WTC11 (cell line): ENCODE data around the gene FANCD2. TPM values are rescaled to one million over a fixed set of nuclear protein-coding genes. Genes with fewer than 3 reads are reported as not detected.
"Not testable (repeated sequence)": the region's sequence is repeated elsewhere in the genome, so short reads cannot be mapped to it uniquely, and the experiment has no call there.

Source experiments
- ATAC-seq: fragments of 200-7000 bp; cut with Tn5 transposase; 2 replicates; pipeline ENCODE4 v1.10.0; 2021; ENCODE audit warnings: mild to moderate bottlenecking, moderate library complexity
- CTCF ChIA-PET: fragments of 300-600 bp; sonication (Branson Sonifier 250); formaldehyde crosslinking; loops from one replicate; lab custom pipeline; 2021; ENCODE audit warnings: antibody characterized with exemption; lab: Charles Lee
- POLR2A ChIA-PET: fragments of 350-600 bp; sonication (Branson Sonifier 250); formaldehyde crosslinking; loops from one replicate; lab custom pipeline; 2021; ENCODE audit warnings: antibody characterized with exemption; lab: Charles Lee
- DNase-seq: peaks from one replicate; pipeline ENCODE4 v3.0.0; 2021; ENCODE audit warnings: low spot score
- H3K27ac Mint-ChIP-seq: 2 replicates; pipeline ENCODE4 v1.8.0; 2021; ENCODE audit warnings: mixed read lengths
- H3K27me3 Mint-ChIP-seq: 2 replicates; pipeline ENCODE4 v1.8.0; 2021; ENCODE audit warnings: low read depth, mild to moderate bottlenecking, moderate library complexity, mixed read lengths
- H3K36me3 Mint-ChIP-seq: 2 replicates; pipeline ENCODE4 v1.8.0; 2021; ENCODE audit warnings: mixed read lengths
- H3K4me1 Mint-ChIP-seq: 2 replicates; pipeline ENCODE4 v1.8.0; 2022; ENCODE audit warnings: mixed read lengths
- H3K4me3 Mint-ChIP-seq: 2 replicates; pipeline ENCODE4 v1.8.0; 2021; ENCODE audit warnings: mild to moderate bottlenecking, moderate library complexity, mixed read lengths
- H3K9me3 Mint-ChIP-seq: 2 replicates; pipeline ENCODE4 v1.8.0; 2021; ENCODE audit warnings: mixed read lengths
- CREM ChIP-seq: sonication (generic); formaldehyde crosslinking; IDR thresholded peaks from 2 replicates; pipeline ENCODE4 v1.8.1; 2022; ENCODE audit warnings: mild to moderate bottlenecking, missing genetic modification reagents, moderate library complexity
- ELF4 ChIP-seq: sonication (generic); formaldehyde crosslinking; IDR thresholded peaks from 2 replicates; pipeline ENCODE4 v1.8.1; 2022; ENCODE audit warnings: low read depth, mild to moderate bottlenecking, moderate library complexity, missing genetic modification reagents
- GABPB1 ChIP-seq: sonication (generic); formaldehyde crosslinking; IDR thresholded peaks from 2 replicates; pipeline ENCODE4 v1.8.1; 2023; ENCODE audit warnings: mild to moderate bottlenecking, missing genetic modification reagents
- MXD4 ChIP-seq: fragments of 250-450 bp; sonication (Bioruptor Pico); IDR thresholded peaks from 2 replicates; pipeline ENCODE4 v1.8.0; 2021; ENCODE audit warnings: mild to moderate bottlenecking, moderate library complexity, borderline replicate concordance
- NR2C2 ChIP-seq: sonication (generic); formaldehyde crosslinking; IDR thresholded peaks from 2 replicates; pipeline ENCODE4 v1.8.0; 2022; ENCODE audit warnings: mild to moderate bottlenecking, missing genetic modification reagents
- PRRX2 ChIP-seq: fragments of 250-450 bp; sonication (Bioruptor Pico); IDR thresholded peaks from 2 replicates; pipeline ENCODE4 v1.8.0; 2021; ENCODE audit warnings: mild to moderate bottlenecking
- SP1 ChIP-seq: sonication (generic); formaldehyde crosslinking; conservative IDR thresholded peaks from 2 replicates; pipeline ENCODE4 v1.8.1; 2022; ENCODE audit warnings: missing genetic modification reagents
- TEAD1 ChIP-seq: sonication (generic); formaldehyde crosslinking; IDR thresholded peaks from 2 replicates; pipeline ENCODE4 v1.8.0; 2022; ENCODE audit warnings: mild to moderate bottlenecking, missing genetic modification reagents
- ZBTB21 ChIP-seq: sonication (generic); formaldehyde crosslinking; IDR thresholded peaks from 2 replicates; pipeline ENCODE4 v1.8.1; 2023; ENCODE audit warnings: mild to moderate bottlenecking, missing genetic modification reagents, borderline replicate concordance
- ZNF232 ChIP-seq: sonication (generic); formaldehyde crosslinking; IDR thresholded peaks from 2 replicates; pipeline ENCODE4 v1.8.0; 2022; ENCODE audit warnings: mild to moderate bottlenecking, missing genetic modification reagents
- total RNA-seq: library from RNA; stranded (reverse); gene quantifications from 3 replicates; pipeline ENCODE4 v1.2.3, GENCODE V29; 2021
- TF ChIP-seq, protein P1 (sequence below): fragments of 250-450 bp; sonication (Bioruptor Pico); IDR thresholded peaks from 2 replicates; pipeline ENCODE4 v1.9.0; 2021; ENCODE audit warnings: moderate library complexity, mild to moderate bottlenecking, inconsistent platforms, borderline replicate concordance
- TF ChIP-seq, protein P2 (sequence below): sonication (generic); formaldehyde crosslinking; IDR thresholded peaks from 2 replicates; pipeline ENCODE4 v1.8.1; 2023; ENCODE audit warnings: mild to moderate bottlenecking, moderate library complexity, missing genetic modification reagents
- TF ChIP-seq, protein P3 (sequence below): fragments of 250-450 bp; sonication (Bioruptor Pico); IDR thresholded peaks from 2 replicates; pipeline ENCODE4 v1.9.0; 2021; ENCODE audit warnings: mild to moderate bottlenecking
- TF ChIP-seq, protein P4 (sequence below): fragments of 200-600 bp; IDR thresholded peaks from 2 replicates; pipeline ENCODE4 v1.8.0; 2022; ENCODE audit warnings: antibody characterized with exemption
- TF ChIP-seq, protein P5 (sequence below): sonication (generic); formaldehyde crosslinking; IDR thresholded peaks from 2 replicates; pipeline ENCODE4 v1.8.1; 2022; ENCODE audit warnings: low read depth, missing genetic modification reagents, borderline replicate concordance
- TF ChIP-seq, protein P6 (sequence below): sonication (generic); formaldehyde crosslinking; IDR thresholded peaks from 2 replicates; pipeline ENCODE4 v1.8.0; 2023; ENCODE audit warnings: missing genetic modification reagents
- TF ChIP-seq, protein P7 (sequence below): sonication (generic); formaldehyde crosslinking; IDR thresholded peaks from 2 replicates; pipeline ENCODE4 v1.8.1; 2022; ENCODE audit warnings: mild to moderate bottlenecking, moderate library complexity, missing genetic modification reagents
- TF ChIP-seq, protein P8 (sequence below): sonication (generic); formaldehyde crosslinking; IDR thresholded peaks from 2 replicates; pipeline ENCODE4 v1.8.1; 2023; ENCODE audit warnings: mild to moderate bottlenecking, missing genetic modification reagents
- TF ChIP-seq, protein P9 (sequence below): fragments of 250-450 bp; sonication (Bioruptor Pico); IDR thresholded peaks from 2 replicates; pipeline ENCODE4 v1.9.0; 2021; ENCODE audit warnings: mild to moderate bottlenecking

The FANCD2 gene
- total RNA-seq, 1 experiment from 2014 or later: 69.6 TPM

DNA sequence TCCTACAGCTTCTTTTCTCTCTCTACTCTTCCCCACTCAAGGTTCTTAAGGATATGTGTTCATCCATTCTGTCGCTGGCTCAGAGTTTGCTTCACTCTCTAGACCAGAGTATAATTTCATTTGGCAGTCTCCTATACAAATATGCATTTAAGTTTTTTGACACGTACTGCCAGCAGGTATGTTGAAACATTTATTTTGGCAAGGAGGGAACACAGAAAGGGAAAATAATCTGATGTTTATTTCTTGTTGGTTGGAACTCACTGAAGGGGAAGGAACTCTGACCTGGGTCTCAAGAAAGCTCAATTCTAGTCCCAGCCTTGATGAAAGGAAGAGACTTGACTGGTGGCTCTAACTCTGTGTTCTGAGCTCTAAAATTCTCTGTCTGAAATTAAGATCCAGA, 21.6 kb downstream of the FANCD2 start:
- Mint-ChIP-seq H3K36me3 (peaks cover 76% of the 10 kb centered on the region), H3K4me1 (no peaks in the 10 kb centered on the region), H3K27me3 (no peaks in the 10 kb centered on the region; the same call in 1 of the 2 replicates), H3K27ac (no peak overlapping the region), H3K4me3 (no peak overlapping the region), H3K9me3 (peaks cover 5% of the 10 kb centered on the region)
- POLR2A ChIA-PET: no interaction called here
- TF ChIP-seq TEAD1: no peak
- TF ChIP-seq ZNF232 (CRISPR knock-in tag): no peak
- TF ChIP-seq NR2C2: no peak
- TF ChIP-seq SP1: no peak
- TF ChIP-seq, protein P1, sequence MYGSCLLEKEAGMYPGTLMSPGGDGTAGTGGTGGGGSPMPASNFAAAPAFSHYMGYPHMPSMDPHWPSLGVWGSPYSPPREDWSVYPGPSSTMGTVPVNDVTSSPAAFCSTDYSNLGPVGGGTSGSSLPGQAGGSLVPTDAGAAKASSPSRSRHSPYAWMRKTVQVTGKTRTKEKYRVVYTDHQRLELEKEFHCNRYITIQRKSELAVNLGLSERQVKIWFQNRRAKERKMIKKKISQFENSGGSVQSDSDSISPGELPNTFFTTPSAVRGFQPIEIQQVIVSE (CRISPR knock-in tag): no peak
- TF ChIP-seq, protein P2, sequence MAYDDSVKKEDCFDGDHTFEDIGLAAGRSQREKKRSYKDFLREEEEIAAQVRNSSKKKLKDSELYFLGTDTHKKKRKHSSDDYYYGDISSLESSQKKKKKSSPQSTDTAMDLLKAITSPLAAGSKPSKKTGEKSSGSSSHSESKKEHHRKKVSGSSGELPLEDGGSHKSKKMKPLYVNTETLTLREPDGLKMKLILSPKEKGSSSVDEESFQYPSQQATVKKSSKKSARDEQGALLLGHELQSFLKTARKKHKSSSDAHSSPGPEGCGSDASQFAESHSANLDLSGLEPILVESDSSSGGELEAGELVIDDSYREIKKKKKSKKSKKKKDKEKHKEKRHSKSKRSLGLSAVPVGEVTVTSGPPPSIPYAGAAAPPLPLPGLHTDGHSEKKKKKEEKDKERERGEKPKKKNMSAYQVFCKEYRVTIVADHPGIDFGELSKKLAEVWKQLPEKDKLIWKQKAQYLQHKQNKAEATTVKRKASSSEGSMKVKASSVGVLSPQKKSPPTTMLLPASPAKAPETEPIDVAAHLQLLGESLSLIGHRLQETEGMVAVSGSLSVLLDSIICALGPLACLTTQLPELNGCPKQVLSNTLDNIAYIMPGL (CRISPR knock-in tag): no peak
- CTCF ChIA-PET: no interaction called here
- DNase-seq: no peak
- ATAC-seq: no peak

DNA sequence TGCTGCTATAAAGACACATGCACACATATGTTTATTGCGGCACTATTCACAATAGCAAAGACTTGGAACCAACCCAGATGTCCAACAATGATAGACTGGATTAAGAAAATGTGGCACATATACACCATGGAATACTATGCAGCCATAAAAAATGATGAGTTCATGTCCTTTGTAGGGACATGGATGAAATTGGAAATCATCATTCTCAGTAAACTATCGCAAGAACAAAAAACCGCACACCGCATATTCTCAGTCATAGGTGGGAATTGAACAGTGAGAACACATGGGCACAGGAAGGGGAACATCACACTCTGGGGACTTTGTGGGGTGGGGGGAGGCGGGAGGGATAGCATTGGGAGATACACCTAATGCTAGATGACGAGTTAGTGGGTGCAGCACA, 26.8 kb downstream of the FANCD2 start:
- H3K36me3 Mint-ChIP-seq: peaks cover 63% of the 10 kb centered on the region
- H3K27me3 Mint-ChIP-seq, POLR2A ChIA-PET, H3K27ac Mint-ChIP-seq, H3K9me3 Mint-ChIP-seq, H3K4me1 Mint-ChIP-seq, CTCF ChIA-PET, DNase-seq, ATAC-seq, H3K4me3 Mint-ChIP-seq: not testable (repeated sequence)

DNA sequence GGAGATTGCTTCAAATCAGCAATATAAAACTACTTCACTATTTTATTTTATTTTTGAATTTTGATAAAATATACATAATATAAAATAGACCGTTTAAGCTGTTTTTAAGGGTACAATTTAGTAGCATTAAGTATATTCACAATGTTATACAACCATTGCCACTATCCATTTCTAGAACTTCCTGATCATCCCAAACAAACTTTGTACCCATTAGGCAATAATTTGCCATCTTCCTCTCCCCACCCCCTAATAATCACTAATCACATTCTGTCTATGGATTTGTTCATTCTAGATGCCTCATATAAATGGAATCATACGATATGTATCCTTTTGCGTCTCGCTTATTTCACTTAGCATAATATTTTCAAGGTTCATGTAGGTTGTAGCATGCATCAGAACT, 28.9 kb downstream of the FANCD2 start:
- Mint-ChIP-seq H3K4me3 (no peak overlapping the region), H3K4me1 (no peaks in the 10 kb centered on the region), H3K36me3 (peaks cover 58% of the 10 kb centered on the region), H3K27me3 (no peaks in the 10 kb centered on the region), H3K27ac (no peak overlapping the region), H3K9me3 (peaks cover 5% of the 10 kb centered on the region)
- DNase-seq (no peak), ATAC-seq (no peak)
- POLR2A ChIA-PET: no interaction called here
- CTCF ChIA-PET: interaction anchor here (0.6 kb wide), 1 partner anchor 189 kb away, joined by 5 read pairs; no protein-coding TSS in a partner anchor
- TF ChIP-seq, protein P3, sequence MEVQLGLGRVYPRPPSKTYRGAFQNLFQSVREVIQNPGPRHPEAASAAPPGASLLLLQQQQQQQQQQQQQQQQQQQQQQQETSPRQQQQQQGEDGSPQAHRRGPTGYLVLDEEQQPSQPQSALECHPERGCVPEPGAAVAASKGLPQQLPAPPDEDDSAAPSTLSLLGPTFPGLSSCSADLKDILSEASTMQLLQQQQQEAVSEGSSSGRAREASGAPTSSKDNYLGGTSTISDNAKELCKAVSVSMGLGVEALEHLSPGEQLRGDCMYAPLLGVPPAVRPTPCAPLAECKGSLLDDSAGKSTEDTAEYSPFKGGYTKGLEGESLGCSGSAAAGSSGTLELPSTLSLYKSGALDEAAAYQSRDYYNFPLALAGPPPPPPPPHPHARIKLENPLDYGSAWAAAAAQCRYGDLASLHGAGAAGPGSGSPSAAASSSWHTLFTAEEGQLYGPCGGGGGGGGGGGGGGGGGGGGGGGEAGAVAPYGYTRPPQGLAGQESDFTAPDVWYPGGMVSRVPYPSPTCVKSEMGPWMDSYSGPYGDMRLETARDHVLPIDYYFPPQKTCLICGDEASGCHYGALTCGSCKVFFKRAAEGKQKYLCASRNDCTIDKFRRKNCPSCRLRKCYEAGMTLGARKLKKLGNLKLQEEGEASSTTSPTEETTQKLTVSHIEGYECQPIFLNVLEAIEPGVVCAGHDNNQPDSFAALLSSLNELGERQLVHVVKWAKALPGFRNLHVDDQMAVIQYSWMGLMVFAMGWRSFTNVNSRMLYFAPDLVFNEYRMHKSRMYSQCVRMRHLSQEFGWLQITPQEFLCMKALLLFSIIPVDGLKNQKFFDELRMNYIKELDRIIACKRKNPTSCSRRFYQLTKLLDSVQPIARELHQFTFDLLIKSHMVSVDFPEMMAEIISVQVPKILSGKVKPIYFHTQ (CRISPR knock-in tag): no peak
- no peak for TF ChIP-seq GABPB1 (CRISPR knock-in tag)
- TF ChIP-seq, protein P4, sequence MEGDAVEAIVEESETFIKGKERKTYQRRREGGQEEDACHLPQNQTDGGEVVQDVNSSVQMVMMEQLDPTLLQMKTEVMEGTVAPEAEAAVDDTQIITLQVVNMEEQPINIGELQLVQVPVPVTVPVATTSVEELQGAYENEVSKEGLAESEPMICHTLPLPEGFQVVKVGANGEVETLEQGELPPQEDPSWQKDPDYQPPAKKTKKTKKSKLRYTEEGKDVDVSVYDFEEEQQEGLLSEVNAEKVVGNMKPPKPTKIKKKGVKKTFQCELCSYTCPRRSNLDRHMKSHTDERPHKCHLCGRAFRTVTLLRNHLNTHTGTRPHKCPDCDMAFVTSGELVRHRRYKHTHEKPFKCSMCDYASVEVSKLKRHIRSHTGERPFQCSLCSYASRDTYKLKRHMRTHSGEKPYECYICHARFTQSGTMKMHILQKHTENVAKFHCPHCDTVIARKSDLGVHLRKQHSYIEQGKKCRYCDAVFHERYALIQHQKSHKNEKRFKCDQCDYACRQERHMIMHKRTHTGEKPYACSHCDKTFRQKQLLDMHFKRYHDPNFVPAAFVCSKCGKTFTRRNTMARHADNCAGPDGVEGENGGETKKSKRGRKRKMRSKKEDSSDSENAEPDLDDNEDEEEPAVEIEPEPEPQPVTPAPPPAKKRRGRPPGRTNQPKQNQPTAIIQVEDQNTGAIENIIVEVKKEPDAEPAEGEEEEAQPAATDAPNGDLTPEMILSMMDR: no peak
- TF ChIP-seq, protein P5, sequence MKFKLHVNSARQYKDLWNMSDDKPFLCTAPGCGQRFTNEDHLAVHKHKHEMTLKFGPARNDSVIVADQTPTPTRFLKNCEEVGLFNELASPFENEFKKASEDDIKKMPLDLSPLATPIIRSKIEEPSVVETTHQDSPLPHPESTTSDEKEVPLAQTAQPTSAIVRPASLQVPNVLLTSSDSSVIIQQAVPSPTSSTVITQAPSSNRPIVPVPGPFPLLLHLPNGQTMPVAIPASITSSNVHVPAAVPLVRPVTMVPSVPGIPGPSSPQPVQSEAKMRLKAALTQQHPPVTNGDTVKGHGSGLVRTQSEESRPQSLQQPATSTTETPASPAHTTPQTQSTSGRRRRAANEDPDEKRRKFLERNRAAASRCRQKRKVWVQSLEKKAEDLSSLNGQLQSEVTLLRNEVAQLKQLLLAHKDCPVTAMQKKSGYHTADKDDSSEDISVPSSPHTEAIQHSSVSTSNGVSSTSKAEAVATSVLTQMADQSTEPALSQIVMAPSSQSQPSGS (CRISPR knock-in tag): no peak
- TF ChIP-seq CREM: no peak
- TF ChIP-seq, protein P6, sequence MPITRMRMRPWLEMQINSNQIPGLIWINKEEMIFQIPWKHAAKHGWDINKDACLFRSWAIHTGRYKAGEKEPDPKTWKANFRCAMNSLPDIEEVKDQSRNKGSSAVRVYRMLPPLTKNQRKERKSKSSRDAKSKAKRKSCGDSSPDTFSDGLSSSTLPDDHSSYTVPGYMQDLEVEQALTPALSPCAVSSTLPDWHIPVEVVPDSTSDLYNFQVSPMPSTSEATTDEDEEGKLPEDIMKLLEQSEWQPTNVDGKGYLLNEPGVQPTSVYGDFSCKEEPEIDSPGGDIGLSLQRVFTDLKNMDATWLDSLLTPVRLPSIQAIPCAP (CRISPR knock-in tag): no peak
- no peak for TF ChIP-seq MXD4
- TF ChIP-seq, protein P7, sequence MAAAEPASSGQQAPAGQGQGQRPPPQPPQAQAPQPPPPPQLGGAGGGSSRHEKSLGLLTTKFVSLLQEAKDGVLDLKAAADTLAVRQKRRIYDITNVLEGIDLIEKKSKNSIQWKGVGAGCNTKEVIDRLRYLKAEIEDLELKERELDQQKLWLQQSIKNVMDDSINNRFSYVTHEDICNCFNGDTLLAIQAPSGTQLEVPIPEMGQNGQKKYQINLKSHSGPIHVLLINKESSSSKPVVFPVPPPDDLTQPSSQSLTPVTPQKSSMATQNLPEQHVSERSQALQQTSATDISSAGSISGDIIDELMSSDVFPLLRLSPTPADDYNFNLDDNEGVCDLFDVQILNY: no peak
- TF ChIP-seq, protein P8, sequence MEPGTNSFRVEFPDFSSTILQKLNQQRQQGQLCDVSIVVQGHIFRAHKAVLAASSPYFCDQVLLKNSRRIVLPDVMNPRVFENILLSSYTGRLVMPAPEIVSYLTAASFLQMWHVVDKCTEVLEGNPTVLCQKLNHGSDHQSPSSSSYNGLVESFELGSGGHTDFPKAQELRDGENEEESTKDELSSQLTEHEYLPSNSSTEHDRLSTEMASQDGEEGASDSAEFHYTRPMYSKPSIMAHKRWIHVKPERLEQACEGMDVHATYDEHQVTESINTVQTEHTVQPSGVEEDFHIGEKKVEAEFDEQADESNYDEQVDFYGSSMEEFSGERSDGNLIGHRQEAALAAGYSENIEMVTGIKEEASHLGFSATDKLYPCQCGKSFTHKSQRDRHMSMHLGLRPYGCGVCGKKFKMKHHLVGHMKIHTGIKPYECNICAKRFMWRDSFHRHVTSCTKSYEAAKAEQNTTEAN (CRISPR knock-in tag): no peak
- no peak for TF ChIP-seq ZBTB21 (CRISPR knock-in tag)
- TF ChIP-seq, protein P9, sequence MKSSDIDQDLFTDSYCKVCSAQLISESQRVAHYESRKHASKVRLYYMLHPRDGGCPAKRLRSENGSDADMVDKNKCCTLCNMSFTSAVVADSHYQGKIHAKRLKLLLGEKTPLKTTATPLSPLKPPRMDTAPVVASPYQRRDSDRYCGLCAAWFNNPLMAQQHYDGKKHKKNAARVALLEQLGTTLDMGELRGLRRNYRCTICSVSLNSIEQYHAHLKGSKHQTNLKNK (CRISPR knock-in tag): no peak
- no peak for TF ChIP-seq ELF4 (CRISPR knock-in tag)
- no peak for TF ChIP-seq PRRX2
